Suprapubic skin (tissue), 4 donors: ENCODE measurements around the gene LRP2BP. TPM values are rescaled to one million over a fixed set of nuclear protein-coding genes. Genes with fewer than 3 reads are reported as not detected.
A peak's percentile ranks its signal among the peaks of the same experiment; 100 is the strongest.

Experiments
- DNase-seq, 2 donors: peaks; one replicate each; pipeline ENCODE4 v3.0.0-alpha.2; 2019; ENCODE audit warnings: low spot score in 2 of 2
- H3K27ac ChIP-seq: fragments of 200-600 bp; sonication (generic); one replicate; pipeline ENCODE4 v1.5.1; 2019
- H3K27me3 ChIP-seq: fragments of 200-600 bp; sonication (generic); one replicate; pipeline ENCODE4 v1.5.1; 2019
- H3K36me3 ChIP-seq: fragments of 200-600 bp; sonication (generic); one replicate; pipeline ENCODE4 v1.5.1; 2019
- H3K4me1 ChIP-seq: fragments of 200-600 bp; sonication (generic); one replicate; pipeline ENCODE4 v1.5.1; 2019
- H3K4me3 ChIP-seq: fragments of 200-600 bp; sonication (generic); one replicate; pipeline ENCODE4 v1.5.1; 2019; ENCODE audit warnings: mild to moderate bottlenecking
- H3K9me3 ChIP-seq: fragments of 200-600 bp; sonication (generic); one replicate; pipeline ENCODE4 v1.5.1; 2019
- EP300 ChIP-seq: sonication (generic); formaldehyde crosslinking; IDR thresholded peaks from one replicate; pipeline ENCODE4 v1.6.1; 2017; ENCODE audit warnings: antibody characterized with exemption
- POLR2A ChIP-seq, 2 donors: fragments of 450-650 bp; IDR thresholded peaks; one replicate each; pipeline ENCODE4 v1.6.1; 2017; ENCODE audit warnings: antibody characterized with exemption in 2 of 2, mild to moderate bottlenecking in 2 of 2, moderate library complexity in 2 of 2
- POLR2AphosphoS5 ChIP-seq, 3 donors: sonication (generic); formaldehyde crosslinking; IDR thresholded peaks; one replicate each; pipeline ENCODE4 v1.6.1; 2017; ENCODE audit warnings: antibody characterized with exemption in 3 of 3
- WGBS: methylation state at CpG from one replicate; pipeline ENCODE4 v1.1.5; 2018; 5-methylcytosine and 5-hydroxymethylcytosine counted together
- total RNA-seq, 4 donors: library from RNA; depleted of rRNA; stranded (reverse); fragments of >200 nt; gene quantifications; one replicate each; pipeline ENCODE4 v1.1.0, GENCODE V29; 2016
- TF ChIP-seq, protein P1 (sequence below), 2 donors: fragments of 200-600 bp in 1 of 2; fragments of 450-650 bp in 1 of 2; sonication (generic) in 1 of 2; IDR thresholded peaks; one replicate each; pipeline ENCODE4 v1.5.1; 2016 to 2019; ENCODE audit warnings: antibody characterized with exemption in 2 of 2, mild to moderate bottlenecking in 1 of 2, moderate library complexity in 1 of 2

LRP2BP gene
- total RNA-seq, result 1 to 10 TPM in 3 of 4 donors, under 1 TPM in 1; 0.60 to 3.1 (median 1.3) TPM

DNA sequence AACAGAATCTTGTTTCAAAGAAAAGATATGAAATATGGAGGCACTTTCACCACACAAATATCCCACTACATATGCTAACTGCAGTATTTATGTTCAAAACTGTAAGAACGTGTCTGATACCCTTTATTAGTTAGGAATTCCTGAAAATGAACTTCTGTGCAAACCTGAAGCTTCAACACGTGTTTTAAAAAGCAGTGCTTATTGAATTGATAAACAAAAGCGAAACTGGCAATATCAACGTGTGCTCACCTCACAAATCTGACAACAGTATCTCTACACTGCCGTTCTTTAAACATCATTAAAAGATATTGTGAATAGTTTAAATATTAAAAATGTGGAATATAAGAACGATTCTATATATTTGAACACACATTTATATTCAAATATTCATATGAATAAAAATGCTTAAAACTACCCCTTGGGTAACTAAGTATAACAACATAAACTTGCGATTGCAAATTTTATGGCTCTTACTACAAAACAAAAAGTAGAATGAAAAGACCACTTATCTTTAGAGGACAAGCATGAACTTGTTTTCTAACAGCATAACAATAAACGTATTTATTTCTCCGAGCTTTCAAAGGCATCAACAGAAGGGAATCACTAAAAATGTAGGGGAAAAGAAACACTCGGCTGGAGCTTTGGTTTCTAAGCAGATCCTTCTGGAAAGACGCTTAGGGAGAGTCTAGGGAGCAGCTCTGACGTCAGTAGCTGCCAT lies at the start of gene LRP2BP:
Gene LRP2BP (minus strand): TSS at position 687 of the 718 bp plus-strand sequence. CDS start 17,738 bp downstream, outside the sequence.
- Histone ChIP-seq H3K36me3 (peaks cover 3% of the 10 kb centered on the region), H3K27ac (peak within 1 kb of the TSS; percentile 99), H3K4me3 (peak within 1 kb of the TSS; percentile 87), H3K4me1 (peaks cover 43% of the 10 kb centered on the region), H3K27me3 (no peaks in the 10 kb centered on the region), H3K9me3 (no peaks in the 10 kb centered on the region)
- WGBS, result 4% methylated on average over 12 of the region's 12 CpGs
- no peak for TF ChIP-seq POLR2A (IDR thresholded peaks at IDR 0.05)
- TF ChIP-seq POLR2AphosphoS5 (IDR thresholded peaks at IDR 0.05), result no peak
- DNase-seq, result no peak

GRCh38 chr4:185445209-185445608 lies 49.5 kb upstream of the LRP2BP start:
- no peak for DNase-seq
- Histone ChIP-seq H3K36me3 (no peaks in the 10 kb centered on the region), H3K27me3 (no peaks in the 10 kb centered on the region), H3K9me3 (no peaks in the 10 kb centered on the region), H3K4me3 (no peak overlapping the region), H3K27ac (no peak overlapping the region), H3K4me1 (no peaks in the 10 kb centered on the region)
- TF ChIP-seq, protein P1, sequence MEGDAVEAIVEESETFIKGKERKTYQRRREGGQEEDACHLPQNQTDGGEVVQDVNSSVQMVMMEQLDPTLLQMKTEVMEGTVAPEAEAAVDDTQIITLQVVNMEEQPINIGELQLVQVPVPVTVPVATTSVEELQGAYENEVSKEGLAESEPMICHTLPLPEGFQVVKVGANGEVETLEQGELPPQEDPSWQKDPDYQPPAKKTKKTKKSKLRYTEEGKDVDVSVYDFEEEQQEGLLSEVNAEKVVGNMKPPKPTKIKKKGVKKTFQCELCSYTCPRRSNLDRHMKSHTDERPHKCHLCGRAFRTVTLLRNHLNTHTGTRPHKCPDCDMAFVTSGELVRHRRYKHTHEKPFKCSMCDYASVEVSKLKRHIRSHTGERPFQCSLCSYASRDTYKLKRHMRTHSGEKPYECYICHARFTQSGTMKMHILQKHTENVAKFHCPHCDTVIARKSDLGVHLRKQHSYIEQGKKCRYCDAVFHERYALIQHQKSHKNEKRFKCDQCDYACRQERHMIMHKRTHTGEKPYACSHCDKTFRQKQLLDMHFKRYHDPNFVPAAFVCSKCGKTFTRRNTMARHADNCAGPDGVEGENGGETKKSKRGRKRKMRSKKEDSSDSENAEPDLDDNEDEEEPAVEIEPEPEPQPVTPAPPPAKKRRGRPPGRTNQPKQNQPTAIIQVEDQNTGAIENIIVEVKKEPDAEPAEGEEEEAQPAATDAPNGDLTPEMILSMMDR (IDR thresholded peaks at IDR 0.05), result no peak
- no peak for TF ChIP-seq POLR2AphosphoS5 (IDR thresholded peaks at IDR 0.05)
- no peak for TF ChIP-seq POLR2A (IDR thresholded peaks at IDR 0.05)
- TF ChIP-seq EP300, result no peak
- 65% methylated on average over 2 of the region's 2 CpGs for WGBS

GRCh38 chr4:185441479-185441878 lies 45.8 kb upstream of the LRP2BP start:
- no peak for DNase-seq
- Histone ChIP-seq H3K4me3 (no peak overlapping the region), H3K9me3 (no peaks in the 10 kb centered on the region), H3K36me3 (no peaks in the 10 kb centered on the region), H3K27ac (no peak overlapping the region), H3K4me1 (no peaks in the 10 kb centered on the region), H3K27me3 (no peaks in the 10 kb centered on the region)
- no peak for TF ChIP-seq POLR2AphosphoS5 (IDR thresholded peaks at IDR 0.05)
- no peak for TF ChIP-seq EP300
- no peak for TF ChIP-seq POLR2A (IDR thresholded peaks at IDR 0.05)
- TF ChIP-seq, protein P1 (IDR thresholded peaks at IDR 0.05), result no peak
- 96% methylated on average over 2 of the region's 2 CpGs for WGBS

GRCh38 chr4:185437809-185438208 lies 42.1 kb upstream of the LRP2BP start:
- no peak overlapping the region for H3K4me3 ChIP-seq
- H3K9me3 ChIP-seq, result no peaks in the 10 kb centered on the region
- DNase-seq, result no peak
- no peaks in the 10 kb centered on the region for H3K27me3 ChIP-seq
- H3K36me3 ChIP-seq, result no peaks in the 10 kb centered on the region
- no peaks in the 10 kb centered on the region for H3K4me1 ChIP-seq
- TF ChIP-seq POLR2AphosphoS5 (IDR thresholded peaks at IDR 0.05) (no peak), EP300 (no peak), POLR2A (IDR thresholded peaks at IDR 0.05) (no peak)
- TF ChIP-seq, protein P1 (IDR thresholded peaks at IDR 0.05), result no peak
- H3K27ac ChIP-seq, result no peak overlapping the region

GRCh38 chr4:185435466-185435865 lies 39.7 kb upstream of the LRP2BP start:
- TF ChIP-seq POLR2A (IDR thresholded peaks at IDR 0.05) (no peak), POLR2AphosphoS5 (IDR thresholded peaks at IDR 0.05) (no peak), EP300 (no peak)
- TF ChIP-seq, protein P1 (IDR thresholded peaks at IDR 0.05), result no peak

More at GRCh38 chr4:185435466-185435865, 39.7 kb upstream of the LRP2BP start:
- no peaks in the 10 kb centered on the region for H3K27me3 ChIP-seq
- no peaks in the 10 kb centered on the region for H3K9me3 ChIP-seq
- no peaks in the 10 kb centered on the region for H3K4me1 ChIP-seq
- DNase-seq, result no peak
- no peaks in the 10 kb centered on the region for H3K36me3 ChIP-seq
- no peak overlapping the region for H3K4me3 ChIP-seq
- no peak overlapping the region for H3K27ac ChIP-seq
